Activated T-cell treated with anti-CD3 and anti-CD28 coated beads, Interleukin-2, amount 50 U/mL, for 72 hours (primary cell): ENCODE data around the gene HOXD11. TPM values are rescaled to one million over a fixed set of nuclear protein-coding genes. Genes with fewer than 3 reads are reported as not detected.
A peak's percentile ranks its signal among the peaks of the same experiment; 100 is the strongest.

Experiments used
- ATAC-seq, 2 donors: fragments of 150-1000 bp; cut with Tn5 transposase; replicated peaks in 1 of 2; 2 replicates each; pipeline ENCODE4 v1.10.0; 2021; ENCODE audit warnings: moderate library complexity in 2 of 2, mild to moderate bottlenecking in 1 of 2
- DNase-seq, 2 donors: peaks; one replicate each; pipeline ENCODE4 v3.0.0; 2021 to 2022; ENCODE audit warnings: mixed read lengths in 1 of 2
- H3K27ac Mint-ChIP-seq: one replicate; pipeline ENCODE4 v1.8.0; 2022; ENCODE audit warnings: mild to moderate bottlenecking, moderate library complexity, mixed read lengths
- H3K27me3 Mint-ChIP-seq: one replicate; pipeline ENCODE4 v1.8.0; 2022; ENCODE audit warnings: low read depth, mixed read lengths
- H3K36me3 Mint-ChIP-seq, 2 donors: one replicate each; pipeline ENCODE4 v1.8.0; 2022; ENCODE audit warnings: mixed read lengths in 2 of 2, mild to moderate bottlenecking in 1 of 2; ENCODE audit not compliant: insufficient read depth in 2 of 2
- H3K4me1 Mint-ChIP-seq: one replicate; pipeline ENCODE4 v1.8.0; 2022; ENCODE audit warnings: low read depth, mixed read lengths
- H3K4me3 Mint-ChIP-seq, 2 donors: one replicate each; pipeline ENCODE4 v1.8.0; 2022; ENCODE audit warnings: mild to moderate bottlenecking in 2 of 2, mixed read lengths in 2 of 2, moderate library complexity in 2 of 2
- H3K9me3 Mint-ChIP-seq, 2 donors: one replicate each; pipeline ENCODE4 v1.8.0; 2022; ENCODE audit warnings: mixed read lengths in 2 of 2
- total RNA-seq, 2 donors: library from RNA; stranded (reverse); gene quantifications; one replicate each; pipeline ENCODE4 v1.2.3, GENCODE V29; 2022

HOXD11 gene
- total RNA-seq, 2 donors from 2014 or later, result not detected

- no peak within 1 kb of the TSS for H3K27ac Mint-ChIP-seq
- DNase-seq (no peak), ATAC-seq (no peak)
- no peaks in the 10 kb centered on the region for H3K9me3 Mint-ChIP-seq
- H3K36me3 Mint-ChIP-seq, result peaks cover 0 to 2% of the 10 kb centered on the region in 2 donors
- H3K4me1 Mint-ChIP-seq, result peaks cover 32% of the 10 kb centered on the region
- H3K4me3 Mint-ChIP-seq, result no peak within 1 kb of the TSS
- peaks cover 92% of the 10 kb centered on the region for H3K27me3 Mint-ChIP-seq
These were observed 7.1 kb upstream of the HOXD11 start, which contains the start of gene HOXD12 for GRCh38 chr2:176099728-176100546. TSS of gene HOXD12 (plus strand) at chr2:176099795. CDS start at chr2:176099802, 7 bp downstream.

- peaks cover 39% of the 10 kb centered on the region for H3K4me1 Mint-ChIP-seq
- peaks cover 92% of the 10 kb centered on the region for H3K27me3 Mint-ChIP-seq
- ATAC-seq (no peak), DNase-seq (no peak)
- H3K36me3 Mint-ChIP-seq, result peaks cover 0 to 2% of the 10 kb centered on the region in 2 donors
- no peak overlapping the region for H3K27ac Mint-ChIP-seq
- H3K9me3 Mint-ChIP-seq, result no peaks in the 10 kb centered on the region
- H3K4me3 Mint-ChIP-seq, result no peak overlapping the region
These were observed 6.4 kb upstream of the HOXD11 start for GRCh38 chr2:176100547-176101140.

- ATAC-seq, result no peak
- no peaks in the 10 kb centered on the region for H3K9me3 Mint-ChIP-seq
- peaks cover 0 to 5% of the 10 kb centered on the region in 2 donors for H3K36me3 Mint-ChIP-seq
- peaks cover 46% of the 10 kb centered on the region for H3K4me1 Mint-ChIP-seq
- H3K27ac Mint-ChIP-seq, result no peak overlapping the region
- no peak for DNase-seq
- H3K27me3 Mint-ChIP-seq, result peaks cover 92% of the 10 kb centered on the region
- H3K4me3 Mint-ChIP-seq, result no peak overlapping the region
These were observed 5.8 kb upstream of the HOXD11 start for GRCh38 chr2:176101216-176101830.

- no peak overlapping the region for H3K27ac Mint-ChIP-seq
- H3K36me3 Mint-ChIP-seq, result peaks cover 0 to 5% of the 10 kb centered on the region in 2 donors
- peaks cover 43% of the 10 kb centered on the region for H3K4me1 Mint-ChIP-seq
- no peak overlapping the region for H3K4me3 Mint-ChIP-seq
- ATAC-seq (no peak), DNase-seq (no peak)
- no peaks in the 10 kb centered on the region for H3K9me3 Mint-ChIP-seq
- peaks cover 89% of the 10 kb centered on the region for H3K27me3 Mint-ChIP-seq
These were observed 5.2 kb upstream of the HOXD11 start for GRCh38 chr2:176101842-176102241.

GRCh38 chr2:176102309-176102866 is 4.7 kb upstream of the HOXD11 start:
- Mint-ChIP-seq H3K27me3 (peaks cover 83% of the 10 kb centered on the region), H3K27ac (no peak overlapping the region), H3K9me3 (no peaks in the 10 kb centered on the region), H3K4me1 (peaks cover 37% of the 10 kb centered on the region), H3K4me3 (no peak overlapping the region), H3K36me3 (peaks cover 0 to 5% of the 10 kb centered on the region in 2 donors)
- DNase-seq, result no peak
- no peak for ATAC-seq

GRCh38 chr2:176103194-176103593 is 3.9 kb upstream of the HOXD11 start:
- peaks cover 0 to 5% of the 10 kb centered on the region in 2 donors for H3K36me3 Mint-ChIP-seq
- H3K9me3 Mint-ChIP-seq, result no peaks in the 10 kb centered on the region
- no peak for DNase-seq
- peaks cover 30% of the 10 kb centered on the region for H3K4me1 Mint-ChIP-seq
- no peak for ATAC-seq
- no peak overlapping the region for H3K4me3 Mint-ChIP-seq
- H3K27ac Mint-ChIP-seq, result no peak overlapping the region
- peaks cover 75% of the 10 kb centered on the region for H3K27me3 Mint-ChIP-seq

GRCh38 chr2:176103742-176104315 is 3.3 kb upstream of the HOXD11 start:
- DNase-seq (no peak), ATAC-seq (no peak)
- Mint-ChIP-seq H3K27me3 (peaks cover 76% of the 10 kb centered on the region), H3K27ac (no peak overlapping the region), H3K36me3 (peaks cover 0 to 5% of the 10 kb centered on the region in 2 donors), H3K4me3 (peak overlapping the region in 1 of 2 donors; percentile 54), H3K9me3 (no peaks in the 10 kb centered on the region), H3K4me1 (peaks cover 32% of the 10 kb centered on the region)

- H3K36me3 Mint-ChIP-seq, result peaks cover 2 to 5% of the 10 kb centered on the region in 2 donors
- DNase-seq (no peak), ATAC-seq (peak; percentile 35 to 39)
- peaks cover 76% of the 10 kb centered on the region for H3K27me3 Mint-ChIP-seq
- peak overlapping the region; percentile 54 to 75 for H3K4me3 Mint-ChIP-seq
- H3K27ac Mint-ChIP-seq, result no peak overlapping the region
- no peaks in the 10 kb centered on the region for H3K9me3 Mint-ChIP-seq
- peaks cover 39% of the 10 kb centered on the region for H3K4me1 Mint-ChIP-seq
These were observed 2.6 kb upstream of the HOXD11 start for GRCh38 chr2:176104316-176105077.

- peaks cover 43% of the 10 kb centered on the region for H3K4me1 Mint-ChIP-seq
- DNase-seq (no peak), ATAC-seq (no peak)
- peaks cover 81% of the 10 kb centered on the region for H3K27me3 Mint-ChIP-seq
- peak overlapping the region; percentile 49 to 54 for H3K4me3 Mint-ChIP-seq
- H3K9me3 Mint-ChIP-seq, result no peaks in the 10 kb centered on the region
- no peak overlapping the region for H3K27ac Mint-ChIP-seq
- H3K36me3 Mint-ChIP-seq, result peaks cover 2 to 5% of the 10 kb centered on the region in 2 donors
These were observed 1.9 kb upstream of the HOXD11 start for GRCh38 chr2:176105078-176105729.

- Mint-ChIP-seq H3K4me1 (peaks cover 43% of the 10 kb centered on the region), H3K27ac (peak overlapping the region; percentile 12), H3K9me3 (no peaks in the 10 kb centered on the region), H3K27me3 (peaks cover 80% of the 10 kb centered on the region), H3K36me3 (peaks cover 2 to 5% of the 10 kb centered on the region in 2 donors), H3K4me3 (peak overlapping the region; percentile 53 to 73)
- peak in 1 of 2 donors; percentile 21 for ATAC-seq
- no peak for DNase-seq
These were observed 1.1 kb upstream of the HOXD11 start for GRCh38 chr2:176105730-176106580.

- Mint-ChIP-seq H3K36me3 (peaks cover 2 to 3% of the 10 kb centered on the region in 2 donors), H3K27me3 (peaks cover 78% of the 10 kb centered on the region), H3K4me3 (no peak overlapping the region), H3K4me1 (peaks cover 47% of the 10 kb centered on the region), H3K27ac (no peak overlapping the region), H3K9me3 (no peaks in the 10 kb centered on the region)
- no peak for ATAC-seq
- no peak for DNase-seq
These were observed 676 bp downstream of the HOXD11 start for GRCh38 chr2:176107731-176108181.
